CD4-positive, alpha-beta T cell treated with Interleukin-4 for 4 hours (primary cell): ENCODE measurements around the gene ZBTB48.
"Not testable (repeated sequence)": the region's sequence is repeated elsewhere in the genome, so short reads cannot be mapped to it uniquely, and the experiment has no call there.

Source experiments
- DNase-seq: peaks from one replicate; pipeline ENCODE4 v3.0.0-alpha.2; 2020

ZBTB48 gene

GRCh38 chr1:6579374-6580118 lies at the start of gene ZBTB48:
ZBTB48 (plus strand) TSS chr1:6579994; CDS start chr1:6580610, 616 bp downstream.
- peak; percentile 95 for DNase-seq

GRCh38 chr1:6530504-6531160 lies 49.2 kb upstream of the ZBTB48 start:
- no peak for DNase-seq

GRCh38 chr1:6531996-6532395 lies 47.8 kb upstream of the ZBTB48 start:
- DNase-seq = no peak

GRCh38 chr1:6534248-6534822 lies 45.5 kb upstream of the ZBTB48 start:
- no peak for DNase-seq

- no peak for DNase-seq
Observed at GRCh38 chr1:6535214-6535613, 44.6 kb upstream of the ZBTB48 start.

GRCh38 chr1:6536291-6536690 lies 43.5 kb upstream of the ZBTB48 start:
- DNase-seq = no peak

- DNase-seq = no peak
Observed at GRCh38 chr1:6538956-6539355, 40.8 kb upstream of the ZBTB48 start.

- peak; percentile 38 for DNase-seq
Observed at GRCh38 chr1:6544831-6545230, 35.0 kb upstream of the ZBTB48 start.

GRCh38 chr1:6545276-6546112 lies 34.3 kb upstream of the ZBTB48 start:
- DNase-seq = peak; percentile 9

- DNase-seq = no peak
Observed at GRCh38 chr1:6546326-6546725, 33.5 kb upstream of the ZBTB48 start.

GRCh38 chr1:6547301-6547700 lies 32.5 kb upstream of the ZBTB48 start:
- DNase-seq = no peak

GRCh38 chr1:6554031-6554906 lies 25.5 kb upstream of the ZBTB48 start, which contains the start of gene NOL9:
NOL9 (minus strand) TSS chr1:6554513; CDS start chr1:6554502, 11 bp downstream.
- peak; percentile 94 for DNase-seq

- no peak for DNase-seq
Observed at GRCh38 chr1:6554907-6555778, 24.7 kb upstream of the ZBTB48 start, which contains the start of gene TAS1R1. TAS1R1 (plus strand) TSS chr1:6555307; CDS start chr1:6555374, 67 bp downstream.

GRCh38 chr1:6557597-6557996 lies 22.2 kb upstream of the ZBTB48 start:
- no peak for DNase-seq

- not testable (repeated sequence) for DNase-seq
Observed at GRCh38 chr1:6559161-6559560, 20.6 kb upstream of the ZBTB48 start.

- no peak for DNase-seq
Observed at GRCh38 chr1:6560267-6560666, 19.5 kb upstream of the ZBTB48 start.

- DNase-seq = no peak
Observed at GRCh38 chr1:6569033-6569432, 10.8 kb upstream of the ZBTB48 start.

- no peak for DNase-seq
Observed at GRCh38 chr1:6570100-6570499, 9.7 kb upstream of the ZBTB48 start.

- no peak for DNase-seq
Observed at GRCh38 chr1:6570987-6571386, 8.8 kb upstream of the ZBTB48 start.

GRCh38 chr1:6572653-6573383 lies 7.0 kb upstream of the ZBTB48 start:
- no peak for DNase-seq
